Measurements from ENCODE around the gene HBB. TPM values are rescaled to one million over a fixed set of nuclear protein-coding genes. Genes with fewer than 3 reads are reported as not detected.
A peak's percentile ranks its signal among the peaks of the same experiment; 100 is the strongest.

Gene HBB
- total RNA-seq, 1 experiment from 2014 or later: not detected

- no peak for TF ChIP-seq CTCF (IDR thresholded peaks at IDR 0.05; ENCODE audit: unreplicated experiment)
- intact Hi-C loops (cut with micrococcal nuclease): no loop called here
- CTCF ChIA-PET: interaction anchor here (0.8 kb wide), 1 partner anchor 81 kb away, joined by 4 read pairs; no protein-coding TSS in a partner anchor
- Mint-ChIP-seq H3K27ac (ENCODE audit: low read depth, unreplicated experiment) (no peak overlapping the region), H3K9me3 (ENCODE audit: unreplicated experiment) (no peaks in the 10 kb centered on the region), H3K27me3 (ENCODE audit: insufficient read depth, unreplicated experiment) (peaks cover 11% of the 10 kb centered on the region), H3K36me3 (ENCODE audit: insufficient read depth, unreplicated experiment) (no peaks in the 10 kb centered on the region), H3K4me1 (ENCODE audit: insufficient read depth, unreplicated experiment) (peaks cover 5% of the 10 kb centered on the region), H3K4me3 (ENCODE audit: unreplicated experiment) (no peak overlapping the region)
- no TSS peak for BruUV-seq (replicated peaks)
- POLR2A ChIA-PET: no interaction called here
- DNase-seq (ENCODE audit: unreplicated experiment): no peak
Observed at GRCh38 chr11:5210376-5210885, 16.4 kb downstream of the HBB start.

GRCh38 chr11:5204787-5205186, 22.1 kb downstream of the HBB start:
- Mint-ChIP-seq H3K4me1 (ENCODE audit: insufficient read depth, unreplicated experiment) (peaks cover 5% of the 10 kb centered on the region), H3K27ac (ENCODE audit: low read depth, unreplicated experiment) (no peak overlapping the region), H3K36me3 (ENCODE audit: insufficient read depth, unreplicated experiment) (no peaks in the 10 kb centered on the region), H3K27me3 (ENCODE audit: insufficient read depth, unreplicated experiment) (peaks cover 39% of the 10 kb centered on the region), H3K9me3 (ENCODE audit: unreplicated experiment) (no peaks in the 10 kb centered on the region), H3K4me3 (ENCODE audit: unreplicated experiment) (no peak overlapping the region)
- ChIA-PET POLR2A (no interaction called here), CTCF (interaction anchor here (0.6 to 3.3 kb wide), 13 partner anchors 9 to 1271 kb away, joined by 3 to 14 read pairs (median 3); no protein-coding TSS in a partner anchor)
- intact Hi-C loops (cut with micrococcal nuclease): loop anchor here (1.0 to 5.0 kb wide), 5 partner anchors 80 to 604 kb away; partner anchors contain the start of gene OR52N2
- DNase-seq (ENCODE audit: unreplicated experiment): peak; percentile 63
- TF ChIP-seq CTCF (IDR thresholded peaks at IDR 0.05; ENCODE audit: unreplicated experiment): peak; percentile 58
- BruUV-seq (replicated peaks): no TSS peak

GRCh38 chr11:5203366-5203765, 23.5 kb downstream of the HBB start:
- Mint-ChIP-seq H3K4me3 (ENCODE audit: unreplicated experiment) (no peak overlapping the region), H3K4me1 (ENCODE audit: insufficient read depth, unreplicated experiment) (peaks cover 5% of the 10 kb centered on the region), H3K9me3 (ENCODE audit: unreplicated experiment) (no peaks in the 10 kb centered on the region), H3K27ac (ENCODE audit: low read depth, unreplicated experiment) (no peak overlapping the region), H3K36me3 (ENCODE audit: insufficient read depth, unreplicated experiment) (no peaks in the 10 kb centered on the region), H3K27me3 (ENCODE audit: insufficient read depth, unreplicated experiment) (peaks cover 46% of the 10 kb centered on the region)
- TF ChIP-seq CTCF (IDR thresholded peaks at IDR 0.05; ENCODE audit: unreplicated experiment): no peak
- intact Hi-C loops (cut with micrococcal nuclease): no loop called here
- no TSS peak for BruUV-seq (replicated peaks)
- DNase-seq (ENCODE audit: unreplicated experiment): no peak
- POLR2A ChIA-PET: no interaction called here
- CTCF ChIA-PET: interaction anchor here (0.6 to 3.3 kb wide), 13 partner anchors 9 to 1152 kb away, joined by 3 to 18 read pairs (median 3); no protein-coding TSS in a partner anchor

GRCh38 chr11:5200582-5200981, 26.3 kb downstream of the HBB start, which contains the start of gene OR51V1:
TSS of gene OR51V1 (minus strand) at chr11:5200682. CDS start at chr11:5200682, 0 bp downstream.
- Mint-ChIP-seq H3K36me3 (ENCODE audit: insufficient read depth, unreplicated experiment) (no peaks in the 10 kb centered on the region), H3K27me3 (ENCODE audit: insufficient read depth, unreplicated experiment) (peaks cover 46% of the 10 kb centered on the region), H3K27ac (ENCODE audit: low read depth, unreplicated experiment) (no peak within 1 kb of the TSS), H3K4me3 (ENCODE audit: unreplicated experiment) (no peak within 1 kb of the TSS), H3K9me3 (ENCODE audit: unreplicated experiment) (no peaks in the 10 kb centered on the region), H3K4me1 (ENCODE audit: insufficient read depth, unreplicated experiment) (no peaks in the 10 kb centered on the region)
- ChIA-PET CTCF (interaction anchor here (1.3 kb wide), 1 partner anchor 85 kb away, joined by 4 read pairs; no protein-coding TSS in a partner anchor), POLR2A (no interaction called here)
- no TSS peak for BruUV-seq (replicated peaks)
- TF ChIP-seq CTCF (IDR thresholded peaks at IDR 0.05; ENCODE audit: unreplicated experiment): no peak
- intact Hi-C loops (cut with micrococcal nuclease): no loop called here
- DNase-seq (ENCODE audit: unreplicated experiment): no peak
